ENCODE measurements around the gene TLR3. TPM values are rescaled to one million over a fixed set of nuclear protein-coding genes. Genes with fewer than 3 reads are reported as not detected.

TLR3 gene
- total and polyA plus RNA-seq, 10 of the 15 experiments (the other 5 are each of a cell fraction or from before 2014, with no cell fraction given): under 0.01 to 0.05 (median 0.03) TPM; not detected in 7

DNA sequence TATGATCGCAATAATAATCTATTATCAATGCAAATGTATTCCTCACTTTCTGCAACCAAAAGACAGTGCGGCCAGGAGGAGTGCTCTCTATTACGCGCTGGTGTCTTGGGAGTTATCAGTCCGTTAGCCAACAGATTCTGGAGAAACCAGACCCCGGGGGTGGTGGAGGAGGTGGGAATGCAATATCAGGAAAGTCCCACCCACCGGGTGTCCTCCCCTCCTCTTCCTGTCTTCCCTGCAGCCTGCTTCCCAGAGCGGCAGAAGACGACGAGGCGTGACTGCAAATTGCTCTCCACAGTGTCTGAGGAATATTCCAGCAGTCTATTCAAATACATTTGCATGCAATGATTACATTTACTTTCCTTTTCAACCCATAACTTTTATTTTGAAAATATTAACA, 17.9 kb upstream of the TLR3 start (continued):
- TF ChIP-seq, protein P1, sequence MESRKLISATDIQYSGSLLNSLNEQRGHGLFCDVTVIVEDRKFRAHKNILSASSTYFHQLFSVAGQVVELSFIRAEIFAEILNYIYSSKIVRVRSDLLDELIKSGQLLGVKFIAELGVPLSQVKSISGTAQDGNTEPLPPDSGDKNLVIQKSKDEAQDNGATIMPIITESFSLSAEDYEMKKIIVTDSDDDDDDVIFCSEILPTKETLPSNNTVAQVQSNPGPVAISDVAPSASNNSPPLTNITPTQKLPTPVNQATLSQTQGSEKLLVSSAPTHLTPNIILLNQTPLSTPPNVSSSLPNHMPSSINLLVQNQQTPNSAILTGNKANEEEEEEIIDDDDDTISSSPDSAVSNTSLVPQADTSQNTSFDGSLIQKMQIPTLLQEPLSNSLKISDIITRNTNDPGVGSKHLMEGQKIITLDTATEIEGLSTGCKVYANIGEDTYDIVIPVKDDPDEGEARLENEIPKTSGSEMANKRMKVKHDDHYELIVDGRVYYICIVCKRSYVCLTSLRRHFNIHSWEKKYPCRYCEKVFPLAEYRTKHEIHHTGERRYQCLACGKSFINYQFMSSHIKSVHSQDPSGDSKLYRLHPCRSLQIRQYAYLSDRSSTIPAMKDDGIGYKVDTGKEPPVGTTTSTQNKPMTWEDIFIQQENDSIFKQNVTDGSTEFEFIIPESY (IDR thresholded peaks at IDR 0.05): no peak

DNA sequence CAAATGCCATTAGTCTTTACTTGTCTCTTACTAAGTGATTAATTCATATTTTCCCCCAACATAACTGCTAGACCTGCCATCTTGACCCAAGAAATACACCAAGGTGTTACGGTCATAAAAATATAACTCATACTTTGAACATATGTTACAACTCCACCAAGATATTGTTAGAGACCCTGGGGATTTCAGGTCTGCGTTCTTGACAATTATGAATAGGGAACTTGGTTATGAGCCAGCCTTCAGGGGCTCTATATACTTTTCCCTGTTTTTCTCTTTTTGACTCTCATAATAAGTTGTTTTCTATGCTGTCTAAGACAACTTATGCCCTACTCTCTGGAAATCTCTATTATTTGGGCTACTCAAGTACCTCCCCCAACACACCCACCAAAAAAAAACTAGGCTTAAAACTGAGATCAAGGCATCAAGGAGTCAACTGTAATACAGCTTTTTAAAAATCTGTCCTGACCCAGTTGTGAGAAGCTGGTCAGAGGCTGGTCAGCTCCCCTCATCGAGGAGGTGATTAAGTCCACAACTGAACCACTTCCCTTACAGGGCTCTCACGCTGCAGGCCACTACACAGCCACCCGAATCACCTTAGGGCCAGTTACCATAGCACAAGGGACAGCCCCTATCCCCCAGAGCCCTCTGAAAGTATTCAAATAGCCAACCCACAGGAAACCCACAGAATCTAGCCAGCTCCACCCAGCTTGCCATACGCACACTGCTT, 10.5 kb upstream of the TLR3 start:
- H3K4me2 ChIP-seq (ENCODE audit: control insufficient read depth, insufficient read depth): no peak overlapping the region
- H3K9ac ChIP-seq (ENCODE audit: control insufficient read depth, insufficient read depth, low read length): no peak overlapping the region
- H3K4me3 ChIP-seq: no peak overlapping the region
- no peaks in the 10 kb centered on the region for H3K27me3 ChIP-seq (replicated peaks in 1 of 2; ENCODE audit: control insufficient read depth in 2 of 2, insufficient read depth in 2 of 2, low read length in 1 of 2)
- DNase-seq (ENCODE audit: low read depth, low spot score) (peak; percentile 60), ATAC-seq (peak; percentile 100), FAIRE-seq (peak; percentile 78)
- ChIA-PET CTCF (interaction anchor here (0.6 kb wide), 1 partner anchor 19 kb away, joined by 3 read pairs; no protein-coding TSS in a partner anchor), SMC1A (ENCODE audit: uncharacterized antibody, unreplicated experiment) (no interaction called here), POLR2A (no interaction called here), RAD21 (ENCODE audit: unreplicated experiment) (no interaction called here)
- H3K4me1 ChIP-seq (ENCODE audit: control insufficient read depth, insufficient read depth, low read length): no peaks in the 10 kb centered on the region; the same call in 1 of the 2 replicates
- no peak overlapping the region for H2AFZ ChIP-seq (ENCODE audit: control insufficient read depth, low read depth, low read length)
- H3K27ac ChIP-seq (ENCODE audit: control insufficient read depth, insufficient read depth): no peak overlapping the region
- no peaks in the 10 kb centered on the region for H3K36me3 ChIP-seq (ENCODE audit: control insufficient read depth in 2 of 2, insufficient read depth in 2 of 2, low read length in 1 of 2)
- no peaks in the 10 kb centered on the region for H3K79me2 ChIP-seq (ENCODE audit: control insufficient read depth, insufficient read depth, low read length)
- 3% methylated on average over 6 of the region's 6 CpGs for WGBS (ENCODE audit: insufficient coverage, insufficient replicate concordance, low lambda C conversion rate, missing lambda C conversion rate)
- BruUV-seq (replicated peaks): no TSS peak
- no peaks in the 10 kb centered on the region for H3K9me3 ChIP-seq (replicated peaks; ENCODE audit: control insufficient read depth, insufficient read depth, low read length)
- in situ Hi-C loops (cut with MboI) (no loop called here), intact Hi-C loops (cut with micrococcal nuclease; ENCODE audit: unreplicated experiment) (no loop called here)
- no peaks in the 10 kb centered on the region for H4K20me1 ChIP-seq (ENCODE audit: control insufficient read depth, insufficient read depth)
- TF ChIP-seq IKZF2 (IDR thresholded peaks at IDR 0.05) (peak in 1 of 2 experiments; percentile 19; a peak in 1 of 4 replicates), BCL11A (IDR thresholded peaks at IDR 0.05; ENCODE audit: low read depth, low read length) (0 out of 2 replicates have a peak, but pooled peaks have one; percentile 43), ZNF24 (IDR thresholded peaks at IDR 0.05) (no peak), RAD21 (IDR thresholded peaks at IDR 0.05; ENCODE audit: insufficient read depth, low read depth, low read length) (no peak), SPI1 (IDR thresholded peaks at IDR 0.05; ENCODE audit: borderline replicate concordance, insufficient read depth, low read depth, low read length) (peak; percentile 62; the same call in 1 of the 2 replicates), CREB1 (IDR thresholded peaks at IDR 0.05; ENCODE audit: low read depth) (no peak), PAX5 (IDR thresholded peaks at IDR 0.05; ENCODE audit: borderline replicate concordance, low read depth, low read length) (peak; percentile 80), NR2F1 (conservative IDR thresholded peaks at IDR 0.05) (0 out of 2 replicates have a peak, but pooled peaks have one; percentile 18)
- TF ChIP-seq, protein P2, sequence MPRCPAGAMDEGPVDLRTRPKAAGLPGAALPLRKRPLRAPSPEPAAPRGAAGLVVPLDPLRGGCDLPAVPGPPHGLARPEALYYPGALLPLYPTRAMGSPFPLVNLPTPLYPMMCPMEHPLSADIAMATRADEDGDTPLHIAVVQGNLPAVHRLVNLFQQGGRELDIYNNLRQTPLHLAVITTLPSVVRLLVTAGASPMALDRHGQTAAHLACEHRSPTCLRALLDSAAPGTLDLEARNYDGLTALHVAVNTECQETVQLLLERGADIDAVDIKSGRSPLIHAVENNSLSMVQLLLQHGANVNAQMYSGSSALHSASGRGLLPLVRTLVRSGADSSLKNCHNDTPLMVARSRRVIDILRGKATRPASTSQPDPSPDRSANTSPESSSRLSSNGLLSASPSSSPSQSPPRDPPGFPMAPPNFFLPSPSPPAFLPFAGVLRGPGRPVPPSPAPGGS (IDR thresholded peaks at IDR 0.05; ENCODE audit: borderline replicate concordance, insufficient read depth, low read depth, low read length, poor library complexity, severe bottlenecking): peak; percentile 82
- TF ChIP-seq, protein P3, sequence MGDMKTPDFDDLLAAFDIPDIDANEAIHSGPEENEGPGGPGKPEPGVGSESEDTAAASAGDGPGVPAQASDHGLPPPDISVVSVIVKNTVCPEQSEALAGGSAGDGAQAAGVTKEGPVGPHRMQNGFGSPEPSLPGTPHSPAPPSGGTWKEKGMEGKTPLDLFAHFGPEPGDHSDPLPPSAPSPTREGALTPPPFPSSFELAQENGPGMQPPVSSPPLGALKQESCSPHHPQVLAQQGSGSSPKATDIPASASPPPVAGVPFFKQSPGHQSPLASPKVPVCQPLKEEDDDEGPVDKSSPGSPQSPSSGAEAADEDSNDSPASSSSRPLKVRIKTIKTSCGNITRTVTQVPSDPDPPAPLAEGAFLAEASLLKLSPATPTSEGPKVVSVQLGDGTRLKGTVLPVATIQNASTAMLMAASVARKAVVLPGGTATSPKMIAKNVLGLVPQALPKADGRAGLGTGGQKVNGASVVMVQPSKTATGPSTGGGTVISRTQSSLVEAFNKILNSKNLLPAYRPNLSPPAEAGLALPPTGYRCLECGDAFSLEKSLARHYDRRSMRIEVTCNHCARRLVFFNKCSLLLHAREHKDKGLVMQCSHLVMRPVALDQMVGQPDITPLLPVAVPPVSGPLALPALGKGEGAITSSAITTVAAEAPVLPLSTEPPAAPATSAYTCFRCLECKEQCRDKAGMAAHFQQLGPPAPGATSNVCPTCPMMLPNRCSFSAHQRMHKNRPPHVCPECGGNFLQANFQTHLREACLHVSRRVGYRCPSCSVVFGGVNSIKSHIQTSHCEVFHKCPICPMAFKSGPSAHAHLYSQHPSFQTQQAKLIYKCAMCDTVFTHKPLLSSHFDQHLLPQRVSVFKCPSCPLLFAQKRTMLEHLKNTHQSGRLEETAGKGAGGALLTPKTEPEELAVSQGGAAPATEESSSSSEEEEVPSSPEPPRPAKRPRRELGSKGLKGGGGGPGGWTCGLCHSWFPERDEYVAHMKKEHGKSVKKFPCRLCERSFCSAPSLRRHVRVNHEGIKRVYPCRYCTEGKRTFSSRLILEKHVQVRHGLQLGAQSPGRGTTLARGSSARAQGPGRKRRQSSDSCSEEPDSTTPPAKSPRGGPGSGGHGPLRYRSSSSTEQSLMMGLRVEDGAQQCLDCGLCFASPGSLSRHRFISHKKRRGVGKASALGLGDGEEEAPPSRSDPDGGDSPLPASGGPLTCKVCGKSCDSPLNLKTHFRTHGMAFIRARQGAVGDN (IDR thresholded peaks at IDR 0.05): no peak
